HG03460 (cell line): ENCODE results near the gene KIF16B.

Source experiments
- ATAC-seq: cut with Tn5 transposase; IDR thresholded peaks from one replicate; pipeline ENCODE4 v1.9.1; 2021; ENCODE audit not compliant: unreplicated experiment

Gene KIF16B

DNA sequence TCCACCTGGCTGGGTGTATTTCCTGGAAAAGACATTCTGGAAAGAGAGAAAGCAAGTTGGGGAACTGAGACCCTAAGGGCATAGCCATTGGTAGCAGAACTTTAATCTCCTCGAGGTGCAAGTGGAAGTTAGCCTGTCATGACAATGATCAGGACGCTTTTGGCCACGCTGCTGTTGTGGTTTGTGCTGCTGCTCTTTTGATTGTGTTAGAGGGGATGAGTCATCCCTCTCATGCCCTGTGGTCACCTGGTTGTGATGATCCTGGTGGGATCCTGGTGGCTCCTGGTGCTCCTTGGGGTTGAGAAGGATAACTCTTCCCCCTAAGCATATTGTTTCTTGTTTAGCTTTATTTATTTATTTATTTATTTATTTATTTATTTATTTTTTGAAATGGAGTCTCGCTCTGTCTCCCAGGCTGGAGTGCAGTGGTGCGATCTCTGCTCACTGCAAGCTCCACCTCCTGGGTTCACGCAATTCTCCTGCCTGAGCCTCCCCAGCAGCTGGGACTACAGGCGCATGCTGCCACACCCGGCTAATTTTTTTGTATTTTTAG lies 350.3 kb downstream of the KIF16B start:
- ATAC-seq = no peak
